IMR-90 (cell line): Measurements from ENCODE around the gene DNAAF3. TPM values are rescaled to one million over a fixed set of nuclear protein-coding genes. Genes with fewer than 3 reads are reported as not detected.

Source experiments
- ATAC-seq: fragments of 200-7000 bp; cut with Tn5 transposase; 2 replicates; pipeline ENCODE4 v1.9.1; 2020; ENCODE audit warnings: low read depth, mild to moderate bottlenecking, moderate library complexity
- BruUV-seq: library from RNA; stranded (reverse); fragments of 400-500 nt; replicated peaks from 2 replicates; lab custom pipeline; 2021; lab: Mats Ljungman, UMichigan
- CTCF ChIA-PET: fragments of 300-600 bp; formaldehyde crosslinking; extraction: SDS; loops from one replicate; lab custom pipeline; 2021; ENCODE audit warnings: antibody characterized with exemption; lab: Yijun Ruan, JAX
- POLR2A ChIA-PET: fragments of 300-600 bp; sonication (Branson Sonifier 250); formaldehyde crosslinking; loops from one replicate; lab custom pipeline; 2022; ENCODE audit warnings: antibody characterized with exemption; ENCODE audit not compliant: unreplicated experiment; lab: Charles Lee
- DNase-seq: peaks from one replicate; pipeline ENCODE4 v3.0.0; 2013
- H2AFZ ChIP-seq: replicated peaks from 2 replicates; pipeline ENCODE3; 2013; ENCODE audit warnings: low read length, mild to moderate bottlenecking; ENCODE audit not compliant: poor library complexity
- H2AK5ac ChIP-seq: 2 replicates; pipeline ENCODE4 v1.6.1; 2013; ENCODE audit warnings: low read depth, low read length, inconsistent platforms
- H2AK9ac ChIP-seq: replicated peaks from 2 replicates; pipeline ENCODE3; 2013; ENCODE audit warnings: mild to moderate bottlenecking, low read depth, low read length, moderate library complexity; ENCODE audit not compliant: poor library complexity
- H2BK120ac ChIP-seq: 2 replicates; pipeline ENCODE4 v1.6.1; 2013; ENCODE audit warnings: low read depth, low read length, inconsistent platforms
- H2BK15ac ChIP-seq: 3 replicates; pipeline ENCODE4 v1.6.1; 2013; ENCODE audit warnings: low read depth, low read length, inconsistent platforms
- H2BK20ac ChIP-seq: 2 replicates; pipeline ENCODE4 v1.6.1; 2013; ENCODE audit warnings: low read depth, mild to moderate bottlenecking, inconsistent platforms, low read length, moderate library complexity
- H2BK5ac ChIP-seq: 2 replicates; pipeline ENCODE4 v1.6.1; 2013; ENCODE audit warnings: mild to moderate bottlenecking, low read depth, low read length, inconsistent platforms; ENCODE audit not compliant: poor library complexity, severe bottlenecking
- H3K14ac ChIP-seq: replicated peaks from 2 replicates; pipeline ENCODE4 v1.6.1; 2013; ENCODE audit warnings: low read depth, low read length, inconsistent platforms
- H3K18ac ChIP-seq: 2 replicates; pipeline ENCODE4 v1.6.1; 2013; ENCODE audit warnings: low read depth, low read length, control low read depth
- H3K23ac ChIP-seq: 2 replicates; pipeline ENCODE4 v1.6.1; 2013; ENCODE audit warnings: low read depth, low read length, inconsistent platforms
- H3K27ac ChIP-seq: 2 replicates; pipeline ENCODE4 v1.5.1; 2013; ENCODE audit warnings: mild to moderate bottlenecking, control low read depth, low read length; ENCODE audit not compliant: insufficient read depth
- H3K27me3 ChIP-seq: 2 replicates; pipeline ENCODE4 v1.6.1; 2013; ENCODE audit warnings: low read length; ENCODE audit not compliant: control insufficient read depth, insufficient read depth
- H3K36me3 ChIP-seq: 2 replicates; pipeline ENCODE4 v1.6.1; 2013; ENCODE audit warnings: low read length, mixed read lengths; ENCODE audit not compliant: control insufficient read depth, insufficient read depth
- H3K4ac ChIP-seq: 2 replicates; pipeline ENCODE4 v1.6.1; 2013; ENCODE audit warnings: low read depth, low read length, inconsistent platforms
- H3K4me1 ChIP-seq: 2 replicates; pipeline ENCODE4 v1.6.1; 2013; ENCODE audit warnings: low read length, mixed read lengths; ENCODE audit not compliant: control insufficient read depth, insufficient read depth
- H3K4me2 ChIP-seq: 2 replicates; pipeline ENCODE4 v1.6.1; 2013; ENCODE audit warnings: low read depth, mild to moderate bottlenecking, control low read depth, low read length, moderate library complexity
- H3K4me3 ChIP-seq: 2 replicates; pipeline ENCODE4 v1.5.1; 2013; ENCODE audit warnings: low read depth, mild to moderate bottlenecking, control low read depth, low read length, moderate library complexity; ENCODE audit not compliant: insufficient read depth
- H3K56ac ChIP-seq: 2 replicates; pipeline ENCODE4 v1.6.1; 2013; ENCODE audit warnings: low read length, inconsistent platforms; ENCODE audit not compliant: insufficient read depth; ENCODE audit errors: extremely low read depth
- H3K79me1 ChIP-seq, 2 experiments: 2 replicates each; pipeline ENCODE4 v1.6.1; 2013; ENCODE audit warnings: low read length in 2 of 2, inconsistent platforms in 1 of 2, low read depth in 1 of 2
- H3K9ac ChIP-seq: 2 replicates; pipeline ENCODE4 v1.6.1; 2013; ENCODE audit warnings: low read depth, low read length, control low read depth
- H3K9me1 ChIP-seq: 2 replicates; pipeline ENCODE4 v1.6.1; 2013; ENCODE audit warnings: low read length, inconsistent platforms; ENCODE audit not compliant: insufficient read depth
- H3K9me3 ChIP-seq: 2 replicates; pipeline ENCODE4 v1.6.1; 2013; ENCODE audit warnings: low read length; ENCODE audit not compliant: control insufficient read depth, insufficient read depth
- H4K20me1 ChIP-seq: 2 replicates; pipeline ENCODE4 v1.6.1; 2013; ENCODE audit warnings: low read length, inconsistent platforms; ENCODE audit not compliant: insufficient read depth
- H4K5ac ChIP-seq: 2 replicates; pipeline ENCODE4 v1.6.1; 2013; ENCODE audit warnings: mild to moderate bottlenecking, low read depth, low read length, control low read depth
- H4K8ac ChIP-seq, 2 experiments: 2 replicates each; pipeline ENCODE4 v1.6.1; 2013; ENCODE audit warnings: low read depth in 2 of 2, low read length in 2 of 2, control low read depth in 1 of 2, inconsistent platforms in 1 of 2
- H4K91ac ChIP-seq: 2 replicates; pipeline ENCODE4 v1.6.1; 2013; ENCODE audit warnings: low read depth, low read length, inconsistent platforms; ENCODE audit not compliant: insufficient read depth
- CHD1 ChIP-seq: IDR thresholded peaks from 2 replicates; pipeline ENCODE4 v1.6.1; 2012; ENCODE audit warnings: low read depth, low read length, improper control_type of control experiment
- CTCF ChIP-seq: conservative IDR thresholded peaks from 2 replicates; pipeline ENCODE4 v1.5.1; 2012; ENCODE audit warnings: mild to moderate bottlenecking, low read depth, low read length, improper control_type of control experiment
- ELK1 ChIP-seq: fragments of 150-350 bp; IDR thresholded peaks from 2 replicates; pipeline ENCODE4 v1.6.1; 2016; ENCODE audit warnings: low read depth, mild to moderate bottlenecking, low read length, moderate library complexity, borderline replicate concordance
- MAFK ChIP-seq: IDR thresholded peaks from 2 replicates; pipeline ENCODE4 v1.6.1; 2012; ENCODE audit warnings: low read depth, low read length, improper control_type of control experiment
- MXI1 ChIP-seq: IDR thresholded peaks from 2 replicates; pipeline ENCODE4 v1.6.1; 2012; ENCODE audit warnings: low read depth, mild to moderate bottlenecking, low read length, moderate library complexity, borderline replicate concordance
- SMC3 ChIP-seq: fragments of 150-350 bp; IDR thresholded peaks from 2 replicates; pipeline ENCODE4 v1.6.1; 2016; ENCODE audit warnings: low read depth, mild to moderate bottlenecking, antibody characterized with exemption, low read length, moderate library complexity
- WGBS, 2 experiments: methylation state at CpG; one replicate each; pipeline versions ENCODE4 v1.1.5 to v1.1.7; 2013; ENCODE audit warnings: missing lambda C conversion rate in 2 of 2; ENCODE audit not compliant: insufficient read length in 1 of 2; ENCODE audit errors: extremely low coverage in 2 of 2; 5-methylcytosine and 5-hydroxymethylcytosine counted together
- dilution Hi-C: fragments of 300-500 bp; cut with HindIII; formaldehyde crosslinking; loops from one replicate; pipeline ENCODE4 v1.14.3; 2018; ENCODE audit warnings: low sequenced_read_pairs; ENCODE audit not compliant: unreplicated experiment
- in situ Hi-C: fragments of 300-500 bp; cut with MboI; formaldehyde crosslinking; loops from 3 replicates; pipeline ENCODE4 v1.14.3; 2019; ENCODE audit warnings: low sequenced_read_pairs, inconsistent platforms, mixed read lengths
- intact Hi-C: fragments of 100-400 bp; cut with micrococcal nuclease; formaldehyde crosslinking; loops from 2 replicates; pipeline ENCODE4 v1.10.0; 2022
- polyA plus RNA-seq, 3 experiments: library from polyadenylated mRNA; depleted of rRNA; stranded (reverse); fragments of >200 nt; gene quantifications; 2 replicates each; pipeline ENCODE4 v1.2.3, GENCODE V29; 2012; ENCODE audit warnings: low replicate concordance in 1 of 3
- total RNA-seq: library from RNA; depleted of rRNA; stranded (reverse); fragments of >200 nt; gene quantifications from 2 replicates; pipeline ENCODE4 v1.2.3, GENCODE V29; 2012

Gene DNAAF3
- total and polyA plus RNA-seq, 2 of the 4 experiments (the other 2 are of a cell fraction): 0.34 TPM; not detected in 1

GRCh38 chr19:55188625-55189024, 22.2 kb upstream of the DNAAF3 start:
- Histone ChIP-seq H3K79me1 (no peaks in the 10 kb centered on the region), H2BK5ac (no peak overlapping the region), H3K36me3 (no peaks in the 10 kb centered on the region), H3K4ac (no peak overlapping the region), H4K5ac (no peak overlapping the region), H3K9me1 (peaks cover 3% of the 10 kb centered on the region; the same call in 1 of the 2 replicates), H4K20me1 (no peaks in the 10 kb centered on the region), H2BK15ac (no peak overlapping the region), H2AK5ac (no peak overlapping the region), H3K14ac (no peak overlapping the region), H3K4me2 (no peak overlapping the region), H3K4me1 (no peaks in the 10 kb centered on the region), H3K23ac (no peak overlapping the region), H4K91ac (no peak overlapping the region), H4K8ac (no peak overlapping the region), H2BK120ac (no peak overlapping the region), H2AFZ (no peak overlapping the region), H2BK20ac (no peak overlapping the region), H3K27ac (no peak overlapping the region), H2AK9ac (no peak overlapping the region), H3K4me3 (no peak overlapping the region), H3K56ac (no peak overlapping the region), H3K9me3 (no peaks in the 10 kb centered on the region), H3K27me3 (peaks cover 12% of the 10 kb centered on the region), H3K9ac (no peak overlapping the region), H3K18ac (no peak overlapping the region)
- DNase-seq (no peak), ATAC-seq (no peak)
- WGBS, 2 experiments: 86% methylated on average over 7 of the region's 8 CpGs; no CpG with 5 or more reads in 1 of the 2 experiments
- TF ChIP-seq CHD1 (no peak), MAFK (no peak), ELK1 (no peak), SMC3 (no peak), MXI1 (no peak), CTCF (no peak)
- ChIA-PET POLR2A (no interaction called here), CTCF (no interaction called here)
- intact Hi-C loops (no loop called here), in situ Hi-C loops (no loop called here), dilution Hi-C loops (no loop called here)
- no TSS peak for BruUV-seq
